Mucosa of descending colon (tissue), 3 donors: Measurements from ENCODE around the gene KMT2B. TPM values are rescaled to one million over a fixed set of nuclear protein-coding genes. Genes with fewer than 3 reads are reported as not detected.

Source experiments
- ATAC-seq: fragments of 200-7000 bp; cut with Tn5 transposase; one replicate; pipeline ENCODE4 v1.9.1; 2020; ENCODE audit warnings: mild to moderate bottlenecking, moderate library complexity
- DNase-seq, 3 donors: peaks; one replicate each; pipeline ENCODE4 v3.0.0-alpha.2; 2020
- H3K36me3 ChIP-seq: fragments of 200-600 bp; one replicate; pipeline ENCODE4 v1.8.0; 2021; ENCODE audit warnings: low read depth, mild to moderate bottlenecking
- H3K4me1 ChIP-seq: fragments of 200-600 bp; one replicate; pipeline ENCODE4 v1.8.0; 2021; ENCODE audit warnings: low read depth, mild to moderate bottlenecking
- H3K4me3 ChIP-seq: fragments of 200-600 bp; one replicate; pipeline ENCODE4 v1.8.0; 2021; ENCODE audit warnings: mild to moderate bottlenecking
- H3K9me3 ChIP-seq: fragments of 200-600 bp; one replicate; pipeline ENCODE4 v1.8.0; 2021; ENCODE audit warnings: mild to moderate bottlenecking
- intact Hi-C, 2 donors: fragments of 100-400 bp; cut with DNase I in 1 of 2; cut with micrococcal nuclease in 1 of 2; formaldehyde crosslinking; loops; one replicate each; pipeline versions ENCODE4 v1.11.0 to v1.11.1; 2022; cut with DNase I, micrococcal nuclease
- total RNA-seq, 3 donors: library from RNA; stranded (reverse); fragmentation: NEBNext Ultra II Directional in 2 of 3; extraction: Animal tissue kit (Norgen Biotek cat#: 25700) in 2 of 3; gene quantifications; one replicate each; pipeline versions ENCODE4 v1.2.1 to v1.2.4, GENCODE V29; 2021 to 2023
- TF ChIP-seq, protein P1 (sequence below): fragments of 200-600 bp; IDR thresholded peaks from one replicate; pipeline ENCODE4 v1.8.0; 2022; ENCODE audit warnings: antibody characterized with exemption, mild to moderate bottlenecking
- donor health status: DM: no; HTN: no; CAD: no; lungs with moderate emphysema.
- donor health status: DM: no; HTN: no; CAD: no.
- donor health status: DM: no; HTN: yes; CAD: no.

Gene KMT2B
- total RNA-seq, 3 donors from 2014 or later = 35.9 to 49.2 (median 37.5) TPM

DNA sequence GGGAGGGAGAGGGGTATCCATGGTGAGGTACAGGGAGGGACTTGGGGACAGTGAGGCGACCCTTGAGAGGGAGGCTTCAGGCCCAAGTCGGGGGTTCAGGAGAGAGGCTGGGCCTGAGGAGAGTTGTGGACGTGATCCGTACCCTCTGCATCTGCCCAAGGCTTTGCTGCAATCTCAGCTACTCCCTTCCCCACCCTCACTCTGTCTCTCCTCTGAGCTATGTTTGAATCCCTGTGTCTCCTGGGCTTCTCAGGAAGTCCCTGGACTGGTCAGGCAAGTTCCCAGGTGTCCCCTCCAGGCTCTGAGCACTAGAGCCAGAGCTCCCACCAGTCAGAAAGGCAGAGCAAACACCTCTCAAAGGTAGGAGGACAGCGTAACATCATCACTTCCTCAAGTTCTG, 32.4 kb downstream of the KMT2B start:
- DNase-seq (no peak), ATAC-seq (no peak)
- peaks cover 7% of the 10 kb centered on the region for H3K36me3 ChIP-seq
- H3K4me1 ChIP-seq = peaks cover 23% of the 10 kb centered on the region
- no peaks in the 10 kb centered on the region for H3K9me3 ChIP-seq
- intact Hi-C loops = no loop called here
- H3K4me3 ChIP-seq = no peak overlapping the region
- TF ChIP-seq, protein P1, sequence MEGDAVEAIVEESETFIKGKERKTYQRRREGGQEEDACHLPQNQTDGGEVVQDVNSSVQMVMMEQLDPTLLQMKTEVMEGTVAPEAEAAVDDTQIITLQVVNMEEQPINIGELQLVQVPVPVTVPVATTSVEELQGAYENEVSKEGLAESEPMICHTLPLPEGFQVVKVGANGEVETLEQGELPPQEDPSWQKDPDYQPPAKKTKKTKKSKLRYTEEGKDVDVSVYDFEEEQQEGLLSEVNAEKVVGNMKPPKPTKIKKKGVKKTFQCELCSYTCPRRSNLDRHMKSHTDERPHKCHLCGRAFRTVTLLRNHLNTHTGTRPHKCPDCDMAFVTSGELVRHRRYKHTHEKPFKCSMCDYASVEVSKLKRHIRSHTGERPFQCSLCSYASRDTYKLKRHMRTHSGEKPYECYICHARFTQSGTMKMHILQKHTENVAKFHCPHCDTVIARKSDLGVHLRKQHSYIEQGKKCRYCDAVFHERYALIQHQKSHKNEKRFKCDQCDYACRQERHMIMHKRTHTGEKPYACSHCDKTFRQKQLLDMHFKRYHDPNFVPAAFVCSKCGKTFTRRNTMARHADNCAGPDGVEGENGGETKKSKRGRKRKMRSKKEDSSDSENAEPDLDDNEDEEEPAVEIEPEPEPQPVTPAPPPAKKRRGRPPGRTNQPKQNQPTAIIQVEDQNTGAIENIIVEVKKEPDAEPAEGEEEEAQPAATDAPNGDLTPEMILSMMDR = no peak

DNA sequence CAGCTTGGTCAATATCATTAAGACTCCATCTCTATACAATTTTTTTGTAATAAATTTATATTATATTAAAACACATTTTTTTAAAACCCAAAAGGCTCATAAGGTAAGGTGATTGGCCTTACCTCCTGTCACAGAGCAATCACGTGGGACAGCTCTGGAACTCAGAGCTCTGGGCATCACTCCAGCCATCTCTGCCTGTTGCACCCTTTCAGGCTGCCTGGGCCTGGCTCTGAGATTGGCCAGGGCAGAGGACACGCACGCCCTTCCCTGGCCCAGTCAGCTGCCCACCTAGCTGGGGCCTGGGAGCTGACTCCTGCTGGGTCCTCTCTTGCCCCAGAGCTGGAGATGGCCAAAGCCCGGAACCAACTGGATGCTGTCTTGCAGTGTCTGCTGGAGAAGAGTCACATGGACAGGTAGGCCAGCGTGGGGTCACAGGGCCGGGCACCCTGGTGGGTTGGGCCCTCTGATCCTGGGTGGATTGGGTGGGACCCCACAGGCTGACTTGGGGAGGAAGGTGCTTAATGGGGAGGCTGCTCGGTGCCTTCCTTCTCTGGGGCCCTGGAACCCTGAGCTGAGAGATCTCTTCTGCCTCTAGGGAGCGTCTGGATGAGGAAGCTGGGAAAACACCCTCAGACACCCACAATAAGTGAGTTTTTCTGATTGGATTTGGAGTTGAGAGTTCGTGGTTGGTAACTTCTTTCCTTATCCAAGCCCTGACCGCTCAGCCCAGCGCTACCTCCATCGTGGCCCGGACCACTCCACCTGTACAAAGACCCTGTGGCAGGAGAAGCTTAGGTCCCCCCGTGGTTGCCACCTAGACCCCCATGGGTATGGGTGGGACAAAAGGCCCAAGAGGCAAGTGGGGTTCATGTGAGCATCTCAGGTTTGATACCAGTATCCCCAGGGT, 34.3 kb downstream of the KMT2B start:
- H3K9me3 ChIP-seq = no peaks in the 10 kb centered on the region
- H3K4me3 ChIP-seq = no peak overlapping the region
- ATAC-seq = no peak
- H3K4me1 ChIP-seq = peaks cover 30% of the 10 kb centered on the region
- TF ChIP-seq, protein P1 = no peak
- H3K36me3 ChIP-seq = peaks cover 7% of the 10 kb centered on the region
- no peak for DNase-seq
- intact Hi-C loops = no loop called here

DNA sequence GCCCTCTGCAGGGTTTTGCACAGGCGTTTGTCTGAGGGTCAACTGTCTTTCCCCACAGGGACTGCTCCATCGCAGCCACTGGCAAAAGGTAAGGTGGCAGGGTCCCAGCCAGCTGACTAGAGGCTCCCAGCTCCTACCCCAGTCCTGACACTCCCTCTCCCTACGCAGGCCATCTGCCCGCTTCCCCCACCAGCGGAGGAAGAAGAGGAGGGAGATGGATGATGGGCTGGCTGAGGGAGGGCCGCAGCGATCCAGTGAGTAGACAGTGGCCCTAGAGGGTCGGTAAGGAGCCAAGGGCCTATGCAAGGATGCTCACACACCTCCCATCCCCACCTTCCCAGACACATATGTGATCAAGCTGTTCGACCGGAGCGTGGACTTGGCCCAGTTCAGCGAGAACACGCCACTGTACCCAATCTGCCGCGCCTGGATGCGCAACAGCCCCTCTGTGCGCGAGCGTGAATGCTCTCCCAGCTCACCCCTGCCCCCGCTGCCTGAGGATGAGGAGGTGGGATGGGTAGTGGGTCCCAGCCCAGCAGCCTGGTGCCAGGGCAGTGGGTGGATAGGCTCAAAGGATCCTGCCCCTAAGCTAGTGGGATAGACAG, 35.0 kb downstream of the KMT2B start:
- H3K9me3 ChIP-seq = no peaks in the 10 kb centered on the region
- peaks cover 35% of the 10 kb centered on the region for H3K4me1 ChIP-seq
- peaks cover 7% of the 10 kb centered on the region for H3K36me3 ChIP-seq
- ATAC-seq = no peak
- TF ChIP-seq, protein P1 = no peak
- DNase-seq = no peak
- intact Hi-C loops = no loop called here
- no peak overlapping the region for H3K4me3 ChIP-seq

DNA sequence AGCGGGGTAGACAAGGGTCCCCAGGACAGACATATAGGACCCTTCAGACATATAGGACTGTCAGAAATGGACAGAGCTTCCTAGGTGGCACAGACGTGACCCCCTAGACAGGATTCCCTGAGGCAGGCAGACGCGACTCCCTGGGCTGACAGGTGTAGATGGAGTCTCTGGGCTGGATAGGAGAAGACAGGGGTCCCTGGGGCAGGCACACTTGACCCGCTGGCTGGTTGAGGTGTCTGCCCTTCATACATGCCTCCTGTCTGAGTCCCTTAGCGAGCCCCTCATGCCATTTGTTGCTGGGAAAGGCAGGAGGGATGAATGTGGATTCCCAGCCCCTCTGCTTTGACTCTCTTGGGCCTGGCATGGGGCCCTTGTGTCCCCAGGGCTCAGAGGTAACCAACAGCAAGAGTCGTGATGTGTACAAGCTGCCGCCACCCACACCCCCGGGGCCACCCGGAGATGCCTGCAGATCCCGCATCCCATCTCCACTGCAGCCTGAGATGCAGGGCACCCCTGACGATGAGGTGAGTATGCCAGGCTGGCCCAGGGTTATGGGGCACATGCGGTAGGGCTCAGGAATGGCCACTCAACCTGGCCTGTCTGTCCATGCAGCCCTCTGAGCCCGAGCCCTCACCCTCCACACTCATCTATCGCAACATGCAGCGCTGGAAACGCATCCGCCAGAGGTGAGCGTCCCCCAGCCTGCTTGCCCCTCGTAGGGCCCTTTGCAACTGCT, 36.0 kb downstream of the KMT2B start:
- intact Hi-C loops = no loop called here
- H3K4me1 ChIP-seq = peaks cover 39% of the 10 kb centered on the region
- TF ChIP-seq, protein P1 = no peak
- no peaks in the 10 kb centered on the region for H3K9me3 ChIP-seq
- DNase-seq (no peak), ATAC-seq (no peak)
- H3K4me3 ChIP-seq = no peak overlapping the region
- peaks cover 7% of the 10 kb centered on the region for H3K36me3 ChIP-seq

DNA sequence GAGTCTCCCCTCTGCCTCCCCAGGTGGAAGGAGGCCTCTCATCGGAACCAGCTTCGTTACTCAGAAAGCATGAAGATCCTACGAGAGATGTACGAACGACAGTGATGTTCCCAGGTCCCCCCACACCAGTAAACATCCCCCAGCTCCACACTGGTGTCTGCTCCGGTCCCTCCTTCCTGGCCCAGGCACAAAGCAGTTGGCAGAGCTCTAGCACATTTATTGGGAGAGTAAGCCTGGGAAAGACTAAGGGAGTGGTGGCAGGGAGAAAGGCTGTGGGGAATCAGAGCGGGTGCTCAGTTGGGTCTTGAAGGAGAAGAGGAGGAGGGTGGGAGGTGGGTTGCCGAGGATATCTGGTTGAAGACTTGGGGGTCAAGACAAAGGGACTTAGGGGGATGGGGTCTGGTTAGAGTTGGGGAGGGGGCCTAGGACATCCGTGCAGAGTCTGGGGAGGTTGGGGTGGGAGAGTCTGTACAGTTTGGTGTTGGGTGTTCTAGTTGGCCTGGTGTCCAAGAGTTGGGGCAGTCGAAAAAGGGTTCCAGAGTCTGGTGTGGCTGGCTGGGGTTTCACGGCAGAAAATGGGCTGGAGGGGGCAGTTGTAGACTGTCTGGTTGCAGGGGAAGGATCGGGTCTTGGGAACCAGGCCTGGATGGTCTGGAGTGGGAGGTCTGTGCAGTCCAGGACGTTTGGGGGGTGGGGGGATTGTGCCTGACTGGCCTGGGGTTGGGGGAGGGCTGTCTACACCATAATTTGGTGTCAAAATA, 36.7 kb downstream of the KMT2B start:
- ATAC-seq = no peak
- Histone ChIP-seq H3K4me3 (no peak overlapping the region), H3K36me3 (peaks cover 7% of the 10 kb centered on the region), H3K4me1 (peaks cover 35% of the 10 kb centered on the region), H3K9me3 (no peaks in the 10 kb centered on the region)
- DNase-seq = no peak
- TF ChIP-seq, protein P1 = no peak
- intact Hi-C loops = no loop called here
